CD4-positive, alpha-beta T cell treated with Interleukin-12 subunit alpha and Interleukin-12 subunit beta, for 1 hour (primary cell): ENCODE measurements around the gene MYCN.
"Not testable (repeated sequence)": the region's sequence is repeated elsewhere in the genome, so short reads cannot be mapped to it uniquely, and the experiment has no call there.

Source experiments
- DNase-seq: peaks from one replicate; pipeline ENCODE4 v3.0.0-alpha.2; 2020

MYCN gene

DNA sequence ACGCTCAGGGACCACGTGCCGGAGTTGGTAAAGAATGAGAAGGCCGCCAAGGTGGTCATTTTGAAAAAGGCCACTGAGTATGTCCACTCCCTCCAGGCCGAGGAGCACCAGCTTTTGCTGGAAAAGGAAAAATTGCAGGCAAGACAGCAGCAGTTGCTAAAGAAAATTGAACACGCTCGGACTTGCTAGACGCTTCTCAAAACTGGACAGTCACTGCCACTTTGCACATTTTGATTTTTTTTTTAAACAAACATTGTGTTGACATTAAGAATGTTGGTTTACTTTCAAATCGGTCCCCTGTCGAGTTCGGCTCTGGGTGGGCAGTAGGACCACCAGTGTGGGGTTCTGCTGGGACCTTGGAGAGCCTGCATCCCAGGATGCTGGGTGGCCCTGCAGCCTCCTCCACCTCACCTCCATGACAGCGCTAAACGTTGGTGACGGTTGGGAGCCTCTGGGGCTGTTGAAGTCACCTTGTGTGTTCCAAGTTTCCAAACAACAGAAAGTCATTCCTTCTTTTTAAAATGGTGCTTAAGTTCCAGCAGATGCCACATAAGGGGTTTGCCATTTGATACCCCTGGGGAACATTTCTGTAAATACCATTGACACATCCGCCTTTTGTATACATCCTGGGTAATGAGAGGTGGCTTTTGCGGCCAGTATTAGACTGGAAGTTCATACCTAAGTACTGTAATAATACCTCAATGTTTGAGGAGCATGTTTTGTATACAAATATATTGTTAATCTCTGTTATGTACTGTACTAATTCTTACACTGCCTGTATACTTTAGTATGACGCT lies 5.8 kb downstream of the MYCN start:
- no peak for DNase-seq

DNA sequence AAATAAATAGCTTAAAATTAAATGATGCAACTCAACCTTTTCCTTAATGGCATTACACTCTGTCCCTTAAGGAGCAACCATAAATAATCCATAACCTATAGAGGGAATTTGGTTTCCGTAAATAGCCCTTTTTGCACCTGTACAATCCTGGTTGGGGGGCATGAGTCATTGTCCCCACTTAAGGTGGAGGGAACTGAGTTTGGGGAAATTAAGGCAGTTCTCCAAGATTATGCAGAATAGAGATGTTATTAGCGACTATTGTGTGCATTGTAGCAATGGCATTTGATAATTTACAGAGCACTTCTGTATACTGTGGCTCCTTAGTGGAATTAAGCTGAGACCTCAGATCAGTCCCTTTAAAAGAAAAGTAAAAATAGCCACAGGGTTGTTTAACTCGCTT lies 6.6 kb downstream of the MYCN start:
- no peak for DNase-seq

DNA sequence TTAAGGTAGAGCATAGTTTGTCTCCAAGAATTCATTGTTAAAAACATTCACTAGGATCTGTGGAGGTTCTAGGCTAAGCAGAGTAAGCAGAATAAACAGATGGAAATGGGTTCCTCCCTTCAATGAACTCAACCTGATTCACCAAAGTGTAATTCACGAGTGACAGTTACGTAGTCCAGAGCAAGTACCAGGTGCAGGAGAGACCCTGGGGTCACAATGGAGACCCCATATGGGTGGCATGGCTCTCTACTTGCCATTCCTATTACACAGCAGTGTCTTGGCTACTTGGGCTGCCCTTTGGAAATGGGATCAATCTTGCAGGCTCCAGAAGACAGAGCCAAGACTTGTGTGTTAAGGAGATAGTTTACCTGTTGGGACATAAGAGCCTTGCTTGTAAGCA lies 7.1 kb downstream of the MYCN start:
- DNase-seq = no peak

DNA sequence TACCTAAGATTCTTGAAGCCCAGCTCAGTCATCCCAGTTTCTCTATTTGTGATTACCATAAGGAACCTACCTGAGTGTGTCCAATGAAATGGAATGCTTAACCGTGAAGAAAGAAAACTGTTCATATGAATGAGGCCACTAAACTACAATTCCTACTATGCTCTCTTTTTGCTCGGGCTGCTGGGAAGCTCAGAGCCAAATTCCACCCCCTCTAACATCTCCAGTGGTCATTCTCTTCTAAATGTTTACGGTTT lies 8.3 kb downstream of the MYCN start:
- no peak for DNase-seq

DNA sequence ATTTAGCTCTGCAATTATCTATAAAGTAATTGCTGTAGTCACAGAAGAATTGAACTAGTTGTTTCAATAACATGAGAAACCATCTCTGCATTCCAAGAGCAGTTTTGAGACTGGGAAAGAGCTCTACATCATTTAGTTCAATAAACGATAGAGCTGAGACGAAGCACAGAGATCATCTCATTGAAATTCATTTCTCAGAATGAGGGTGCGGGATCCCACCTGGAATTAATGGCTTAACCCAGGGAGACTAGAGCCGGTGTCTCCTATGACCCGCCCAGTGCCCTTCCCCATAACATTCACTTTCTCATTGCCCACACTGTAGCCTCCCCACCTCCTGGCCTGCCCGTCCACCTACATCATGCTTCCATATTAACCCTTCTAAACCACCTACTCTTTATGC lies 8.8 kb downstream of the MYCN start:
- no peak for DNase-seq

DNA sequence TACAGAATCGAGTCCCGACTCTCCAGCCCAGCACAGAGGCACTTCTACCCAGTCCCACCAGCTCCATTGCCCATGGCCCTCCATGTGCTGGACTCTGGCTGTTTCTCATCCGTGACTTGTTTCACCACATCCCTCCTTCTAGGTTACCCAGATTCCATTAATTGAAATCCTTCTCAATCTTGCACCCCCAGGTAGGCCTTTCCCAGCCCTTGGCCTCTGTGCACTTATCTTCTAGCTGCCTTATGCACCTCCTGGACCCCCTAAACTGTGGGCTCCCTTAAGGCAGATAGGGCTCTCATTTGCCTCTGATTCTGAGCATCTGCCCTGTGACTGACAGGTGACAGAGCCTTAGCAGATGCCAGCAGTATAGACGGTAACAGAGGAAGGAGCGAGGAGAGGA lies 9.2 kb downstream of the MYCN start:
- no peak for DNase-seq

DNA sequence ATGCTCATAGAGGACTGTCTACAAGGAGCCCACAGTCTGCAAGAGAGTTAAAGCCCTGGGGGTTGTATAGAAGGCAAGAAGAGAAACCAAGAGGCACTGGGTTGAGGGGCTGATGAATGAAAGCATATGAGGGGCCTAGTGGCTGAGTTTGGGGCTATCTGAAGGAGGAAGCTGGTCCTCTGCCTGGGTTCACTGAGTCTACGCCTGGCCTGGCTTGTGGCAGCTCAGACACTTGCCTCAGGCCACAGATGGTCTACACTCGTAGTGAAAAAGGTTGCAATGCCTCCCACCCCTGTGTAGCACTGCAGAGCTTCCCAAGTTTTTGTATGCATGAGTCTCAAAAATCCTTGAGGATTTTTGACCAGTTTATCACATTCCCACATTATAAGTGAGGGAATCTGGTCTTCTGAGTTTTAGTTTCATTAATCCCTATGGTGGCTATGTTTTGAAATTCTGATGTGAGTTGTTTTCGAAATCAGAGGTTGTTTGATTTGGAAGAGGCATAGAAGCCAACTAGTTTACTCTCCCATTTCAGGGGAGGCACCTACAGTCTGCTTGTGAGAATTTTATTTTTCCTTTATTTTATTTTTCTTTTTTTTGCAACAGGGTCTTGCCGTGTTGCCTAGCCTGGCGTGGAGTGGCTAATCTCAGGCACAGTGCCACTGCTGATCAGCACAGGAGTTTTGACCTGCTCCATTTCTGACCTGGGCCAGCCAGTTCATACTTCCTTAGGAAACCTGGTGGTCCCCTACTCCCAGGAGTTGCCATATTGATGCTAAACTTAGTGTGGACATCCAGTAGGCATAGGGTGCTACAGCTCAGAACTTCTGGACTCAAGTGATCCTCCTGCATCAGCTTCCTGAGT lies 10.0 kb downstream of the MYCN start:
- no peak for DNase-seq

DNA sequence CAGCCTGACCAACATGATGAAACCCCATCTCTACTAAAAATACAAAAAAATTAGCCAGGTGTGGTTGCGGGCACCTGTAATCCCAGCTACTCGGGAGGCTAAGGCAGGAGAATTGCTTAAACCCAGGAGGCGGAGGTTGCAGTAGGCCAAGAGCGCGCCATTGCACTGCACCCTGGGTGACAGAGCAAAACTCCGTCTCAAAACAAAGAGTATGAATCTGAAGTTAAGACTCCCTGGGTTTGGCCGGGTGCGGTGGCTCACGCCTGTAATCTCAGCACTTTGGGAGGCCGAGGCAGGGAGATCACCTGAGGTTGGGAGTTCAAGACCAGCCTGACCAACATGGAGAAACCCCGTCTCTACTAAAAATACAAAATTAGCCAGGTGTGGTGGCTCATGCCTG lies 11.6 kb downstream of the MYCN start:
- not testable (repeated sequence) for DNase-seq

DNA sequence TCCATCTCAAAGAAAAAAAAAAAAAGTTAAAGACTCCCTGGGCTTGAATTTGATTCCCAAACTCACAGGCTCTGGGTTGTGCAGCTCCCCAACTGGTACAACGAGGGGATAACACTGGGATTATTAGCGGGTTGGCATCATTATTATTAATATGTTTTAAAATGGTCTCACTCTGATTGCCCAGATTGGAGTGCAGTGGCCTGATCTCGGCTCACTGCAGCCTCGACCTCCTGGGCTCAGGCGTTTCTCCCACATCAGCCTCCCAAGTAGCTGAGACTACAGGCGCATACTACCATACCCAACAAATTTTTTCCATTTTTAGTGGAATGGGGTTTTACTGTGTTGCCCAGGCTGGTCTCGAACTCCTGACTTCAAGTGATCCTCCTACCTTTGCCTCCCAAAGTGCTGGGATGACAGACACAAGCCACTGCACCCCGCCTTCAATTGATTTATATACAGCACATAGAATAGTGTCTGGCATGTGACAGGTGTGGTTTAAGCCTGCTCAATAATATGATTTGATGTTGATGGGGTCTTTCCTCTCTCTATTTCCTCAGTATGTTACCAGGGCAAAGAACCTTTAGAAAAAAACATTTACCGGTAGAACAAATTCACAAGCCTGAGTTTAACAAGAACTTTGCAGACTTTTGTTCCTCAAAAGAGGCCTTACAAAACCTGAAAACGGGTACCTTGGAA lies 12.2 kb downstream of the MYCN start:
- DNase-seq = no peak

DNA sequence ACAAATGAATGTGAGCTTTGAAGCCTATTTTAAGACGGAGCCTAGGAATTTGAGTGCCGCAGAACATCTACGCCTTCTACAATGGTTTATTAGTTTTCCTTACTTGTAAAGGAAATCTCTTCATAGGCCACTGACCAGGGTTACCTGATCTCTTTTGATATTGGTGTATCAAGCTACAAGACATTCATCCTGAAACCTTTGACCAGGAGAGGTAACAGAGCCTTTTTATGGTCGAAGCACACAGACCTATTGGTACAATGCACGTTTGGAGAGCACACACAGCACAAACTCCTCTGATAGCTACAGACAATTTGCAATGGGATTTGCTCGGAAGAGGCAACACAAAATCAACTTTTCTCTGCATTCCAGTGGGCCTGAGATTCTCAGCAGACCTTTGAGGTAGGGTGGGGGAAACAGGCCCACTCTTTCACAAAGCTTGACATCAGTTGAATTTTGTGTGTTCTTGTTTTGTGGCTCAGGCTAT lies 12.8 kb downstream of the MYCN start:
- DNase-seq = no peak

DNA sequence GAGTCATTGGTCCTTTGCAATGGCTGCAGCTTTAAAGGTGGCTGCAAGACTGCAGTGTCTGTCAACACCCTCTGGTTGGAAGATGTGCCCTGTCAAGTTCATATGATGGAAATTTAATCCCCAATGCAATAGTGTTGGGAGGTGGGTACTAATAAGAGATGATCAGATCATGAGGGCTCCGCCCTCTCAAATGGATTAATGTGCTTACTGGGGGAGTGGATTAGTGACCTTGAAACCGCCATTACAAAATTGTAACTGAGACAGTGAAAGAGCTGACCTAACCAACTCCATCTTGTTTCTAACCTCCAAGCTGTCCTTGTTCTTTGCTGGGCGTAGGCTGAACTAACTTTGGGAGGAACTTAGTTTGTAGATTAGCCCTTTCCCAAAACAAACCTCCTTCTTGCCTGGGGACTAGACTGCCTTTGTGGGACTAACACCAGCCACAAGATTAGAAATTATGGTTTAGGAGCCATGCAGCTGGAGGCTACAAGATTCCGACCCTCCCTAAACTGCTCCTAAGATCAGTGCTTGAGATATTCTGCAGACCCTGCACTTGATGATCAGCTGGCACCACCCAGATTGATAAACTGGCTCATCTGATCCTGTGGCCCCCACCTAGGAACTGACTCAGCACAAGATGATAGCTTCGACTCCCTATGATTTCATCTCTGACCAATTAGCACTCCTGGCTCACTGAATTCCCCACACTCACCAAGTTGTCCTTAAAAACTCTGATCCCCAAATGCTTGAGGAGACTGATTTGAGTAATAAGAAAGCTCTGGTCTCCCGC lies 13.7 kb downstream of the MYCN start:
- no peak for DNase-seq

DNA sequence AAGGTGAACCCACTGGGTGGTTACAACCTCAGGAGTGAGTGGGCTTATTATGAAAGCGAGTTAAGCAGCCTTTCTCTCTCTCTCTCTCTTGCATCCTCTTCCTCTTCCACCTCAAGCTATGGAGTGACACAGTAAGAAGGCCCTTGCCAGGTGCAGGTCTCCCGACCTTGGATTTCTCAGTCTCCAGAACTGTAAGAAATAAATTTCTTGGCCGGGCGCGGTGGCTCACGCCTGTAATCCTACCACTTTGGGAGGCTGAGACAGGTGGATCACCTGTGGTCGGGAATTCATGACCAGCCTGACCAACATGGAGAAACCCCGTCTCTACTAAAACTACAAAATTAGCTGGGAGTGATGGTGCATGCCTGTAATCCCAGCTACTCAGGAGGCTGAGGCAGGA lies 14.4 kb downstream of the MYCN start:
- no peak for DNase-seq

DNA sequence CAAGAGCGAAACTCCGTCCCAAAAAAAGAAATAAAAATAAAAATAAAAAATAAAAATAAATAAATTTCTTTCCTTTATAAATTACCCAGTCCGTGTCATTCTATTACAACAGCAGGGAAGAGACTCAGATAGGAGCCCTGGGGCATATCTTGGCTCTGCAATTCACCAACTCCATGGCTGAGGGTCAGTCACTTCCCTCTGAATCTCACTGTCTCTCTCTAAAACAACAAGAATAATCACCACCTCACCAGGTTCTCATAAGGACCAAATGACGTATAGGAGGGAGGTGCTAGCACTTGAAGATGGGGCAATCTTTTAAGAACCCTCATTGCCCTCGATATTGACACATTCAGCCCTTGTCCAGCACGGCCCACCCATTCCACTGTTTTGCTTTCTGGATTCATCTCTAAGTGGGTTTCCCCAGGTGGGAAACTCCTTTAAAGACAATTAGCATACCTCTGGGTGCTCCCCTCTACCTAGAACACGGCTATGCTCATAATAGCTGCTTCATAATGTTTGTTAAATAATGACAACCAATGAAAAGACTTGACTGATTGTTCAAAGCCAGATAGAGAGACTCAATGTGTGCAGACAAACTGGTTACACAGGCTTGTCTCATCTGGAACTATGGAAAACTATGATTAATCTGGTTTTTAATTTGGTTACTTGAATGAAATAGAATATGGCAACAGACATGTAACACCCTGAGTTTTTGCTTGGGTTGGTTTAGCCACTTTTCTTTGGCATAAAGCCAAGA lies 15.1 kb downstream of the MYCN start:
- no peak for DNase-seq

DNA sequence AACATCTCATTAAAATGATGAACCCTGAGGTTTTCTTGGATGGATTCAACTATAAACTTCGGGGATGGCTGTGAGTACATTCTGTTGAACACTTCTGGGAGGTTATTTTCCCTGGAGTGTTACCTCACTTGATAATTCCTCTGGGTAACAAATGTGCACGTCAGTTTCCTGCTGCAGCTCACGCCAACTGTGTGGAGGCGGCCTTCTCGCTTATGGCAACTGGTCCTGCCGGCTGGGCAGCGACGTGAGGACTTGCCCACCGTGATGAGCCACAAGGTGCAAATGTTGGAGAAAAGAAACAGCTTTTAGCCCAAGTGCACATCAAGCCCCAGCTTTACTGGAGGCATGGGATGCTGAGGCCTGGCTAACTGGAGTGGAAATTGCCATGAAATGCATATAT lies 15.9 kb downstream of the MYCN start:
- no peak for DNase-seq

DNA sequence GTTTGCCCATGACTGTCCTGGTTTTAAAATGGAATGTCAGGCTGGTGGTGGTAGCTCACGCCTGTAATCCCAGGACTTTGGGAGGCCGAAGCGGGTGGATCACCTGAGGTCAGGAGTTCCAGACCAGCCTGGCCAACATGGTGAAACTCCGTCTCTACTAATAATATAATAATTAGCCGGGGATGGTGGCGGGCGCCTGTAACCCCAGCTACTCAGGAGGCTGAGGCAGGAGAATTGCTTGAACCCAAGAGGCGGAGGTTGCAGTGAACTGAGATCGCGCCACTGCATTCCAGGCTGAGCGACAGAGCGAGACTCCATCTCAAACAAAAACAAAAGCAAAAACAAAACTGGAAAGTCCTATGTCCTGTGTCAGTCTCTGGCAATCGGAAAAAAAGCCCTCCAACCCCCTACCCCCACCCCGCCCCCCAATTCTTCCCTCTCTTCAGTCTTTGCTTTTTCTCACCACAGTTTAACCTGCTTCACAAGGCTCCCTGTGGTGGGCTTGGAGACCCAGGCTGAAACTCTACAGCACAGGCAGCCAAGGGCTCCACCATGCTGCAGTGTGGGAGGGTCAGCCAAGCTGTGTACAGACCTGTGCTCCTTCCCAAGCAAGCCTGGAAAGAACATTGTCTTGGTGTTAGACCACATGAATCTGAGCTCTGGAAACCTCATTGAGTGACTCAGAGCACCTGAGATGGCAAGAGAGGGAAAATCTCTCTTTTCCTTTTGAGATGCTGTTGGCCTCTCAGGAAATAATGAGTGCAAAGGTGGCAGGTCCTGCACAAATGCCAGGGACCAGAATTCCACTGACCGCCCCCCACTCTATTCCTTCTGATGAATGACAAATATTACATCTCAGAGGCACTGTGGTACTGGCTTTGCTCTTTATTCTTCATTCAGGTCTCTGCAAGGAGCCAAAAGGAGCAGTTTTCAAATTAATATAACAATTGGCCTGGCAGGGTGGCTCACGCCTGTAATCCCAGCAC lies 16.7 kb downstream of the MYCN start:
- DNase-seq = no peak

DNA sequence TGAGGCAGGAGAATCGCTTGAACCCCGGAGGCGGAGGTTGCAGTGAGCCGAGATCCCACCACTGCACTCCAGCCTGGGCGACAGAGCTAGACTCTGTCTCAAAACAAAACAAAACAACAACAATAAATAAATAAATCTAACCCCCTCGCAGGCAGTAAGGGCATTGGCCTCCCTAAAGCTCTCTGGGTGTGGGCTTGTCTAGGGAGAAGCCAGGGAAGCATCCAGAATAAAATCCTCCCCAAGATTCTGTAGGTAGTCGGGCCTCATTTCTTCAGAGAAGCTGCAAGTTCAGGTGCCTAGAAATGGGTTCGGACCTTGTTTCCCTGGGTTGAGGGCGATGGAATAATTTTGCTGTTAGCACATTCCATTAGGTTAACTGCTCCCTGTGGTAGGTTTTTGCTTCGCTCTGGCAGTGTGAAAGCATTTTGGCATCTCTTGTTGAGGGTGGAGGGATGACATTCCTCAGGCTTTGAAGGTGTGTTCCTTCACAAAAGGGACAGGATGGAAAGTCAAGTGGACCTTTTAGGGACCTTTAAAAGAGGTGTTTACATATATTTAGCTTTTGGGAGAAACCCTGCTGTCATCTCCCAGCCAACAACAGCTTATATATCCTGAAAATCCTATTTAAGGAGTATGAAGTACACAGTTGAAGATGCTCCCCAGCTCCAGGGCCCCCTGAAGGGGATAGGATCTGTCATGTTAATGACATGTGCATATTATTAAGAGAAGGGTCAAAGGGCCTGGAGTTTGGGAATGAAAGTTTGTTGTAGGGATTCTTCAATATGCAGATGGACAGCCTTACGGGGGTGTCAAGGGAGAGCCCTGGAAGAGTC lies 17.7 kb downstream of the MYCN start:
- no peak for DNase-seq

DNA sequence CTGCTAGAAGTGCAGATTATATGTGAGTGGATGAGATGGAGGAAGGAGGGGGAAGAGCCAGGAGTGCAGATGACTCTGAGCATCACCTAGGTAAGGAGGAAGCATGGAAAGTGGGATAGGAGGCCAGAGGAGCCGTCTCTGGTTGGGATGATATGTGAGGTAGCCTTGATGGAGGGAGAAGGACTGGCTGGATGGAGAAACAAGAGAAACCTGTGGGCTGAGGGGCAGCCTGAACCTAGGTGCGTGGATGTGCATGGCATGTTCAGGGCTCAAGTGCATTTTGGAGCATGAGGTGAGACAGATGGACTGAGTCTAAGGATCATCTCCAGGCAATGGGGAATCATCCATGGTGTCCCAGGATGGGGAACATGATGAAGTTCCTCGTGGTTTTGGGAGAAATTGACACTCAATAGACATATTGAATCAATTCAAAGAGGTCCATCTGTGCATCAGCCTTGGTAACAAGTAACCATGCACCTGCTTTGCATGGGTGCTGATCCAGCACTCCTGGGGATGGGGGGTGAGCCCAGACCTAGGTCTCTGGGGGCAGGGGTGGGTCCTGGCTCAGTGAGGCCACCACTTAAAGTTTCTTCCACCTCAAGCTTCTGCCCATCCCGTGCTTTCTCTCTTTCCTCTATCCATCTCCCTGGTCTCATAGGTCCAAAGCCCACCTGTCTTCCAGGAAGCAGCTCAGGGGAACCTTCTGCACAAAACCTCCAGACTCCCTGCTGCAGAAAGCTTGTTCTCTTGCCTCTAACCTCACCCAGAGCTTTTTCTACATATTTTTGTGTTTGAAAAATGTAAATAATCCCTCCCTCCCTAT lies 19.2 kb downstream of the MYCN start:
- DNase-seq = no peak

DNA sequence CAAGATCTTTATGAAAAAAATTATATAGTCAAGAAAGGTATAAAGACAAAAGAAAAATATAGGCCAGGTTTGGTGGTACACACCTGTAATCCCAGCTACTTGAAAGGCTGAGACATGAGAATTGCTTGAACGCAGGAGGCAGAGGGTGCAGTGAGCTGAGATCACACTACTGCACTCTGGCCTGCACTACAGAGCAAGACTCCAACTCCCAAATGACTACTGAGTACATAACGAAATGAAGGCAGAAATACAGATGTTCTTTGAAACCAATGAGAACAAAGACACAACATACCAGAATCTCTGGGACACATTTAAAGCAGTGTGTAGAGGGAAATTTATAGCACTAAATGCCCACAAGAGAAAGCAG lies 19.8 kb downstream of the MYCN start:
- DNase-seq = not testable (repeated sequence)
